Uterine smooth muscle cell (primary cell): ENCODE measurements around the gene OR52J3. TPM values are rescaled to one million over a fixed set of nuclear protein-coding genes. Genes with fewer than 3 reads are reported as not detected.

Source experiments
- total RNA-seq: library from RNA; depleted of rRNA; stranded (reverse); fragments of >200 nt; gene quantifications from 2 replicates; pipeline ENCODE4 v1.2.3, GENCODE V29; 2014

The OR52J3 gene
- total RNA-seq = not detected in 2 replicates

DNA sequence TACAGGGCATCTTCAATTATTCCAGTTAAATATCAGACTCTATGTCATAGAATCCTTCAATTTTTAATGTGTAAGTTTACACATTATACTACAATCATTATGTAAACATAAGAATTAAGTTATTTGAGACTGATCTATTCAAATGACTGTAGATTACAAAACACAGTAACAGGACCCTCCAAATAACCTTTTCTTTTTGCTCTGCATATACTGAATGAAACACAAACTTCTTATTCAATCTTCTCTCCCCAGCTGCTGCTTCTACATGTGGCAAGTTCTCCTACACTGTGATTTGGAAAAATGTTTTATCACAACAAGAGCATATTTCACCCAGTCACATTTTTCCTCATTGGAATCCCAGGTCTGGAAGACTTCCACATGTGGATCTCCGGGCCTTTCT is at the start of gene OR52J3:
Gene OR52J3 (plus strand): TSS at position 301 of the 400 bp plus-strand sequence. CDS start 0 bp downstream, at position 301.

DNA sequence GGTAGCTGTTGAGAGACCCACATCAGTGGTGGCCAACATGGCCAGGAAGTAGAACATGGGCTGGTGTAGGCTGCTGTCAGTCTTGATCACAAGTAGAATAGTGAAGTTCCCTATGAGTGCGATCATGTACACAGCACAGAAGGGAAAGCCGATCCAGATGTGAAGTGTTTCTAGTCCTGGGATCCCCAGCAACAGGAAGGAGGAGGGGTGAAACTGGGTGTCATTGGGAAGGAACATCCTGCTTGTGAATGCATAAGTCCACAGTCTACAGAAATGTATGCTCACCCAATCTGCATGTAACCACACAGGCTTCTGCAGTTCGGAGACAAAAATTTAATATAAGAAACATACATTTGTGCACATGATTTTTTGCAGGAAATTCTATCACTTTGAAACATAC is 13.1 kb downstream of the OR52J3 start, which contains the start of gene OR52E2:
Gene OR52E2 (minus strand): TSS at position 237 of the 400 bp plus-strand sequence. CDS start 0 bp downstream, at position 237.

DNA sequence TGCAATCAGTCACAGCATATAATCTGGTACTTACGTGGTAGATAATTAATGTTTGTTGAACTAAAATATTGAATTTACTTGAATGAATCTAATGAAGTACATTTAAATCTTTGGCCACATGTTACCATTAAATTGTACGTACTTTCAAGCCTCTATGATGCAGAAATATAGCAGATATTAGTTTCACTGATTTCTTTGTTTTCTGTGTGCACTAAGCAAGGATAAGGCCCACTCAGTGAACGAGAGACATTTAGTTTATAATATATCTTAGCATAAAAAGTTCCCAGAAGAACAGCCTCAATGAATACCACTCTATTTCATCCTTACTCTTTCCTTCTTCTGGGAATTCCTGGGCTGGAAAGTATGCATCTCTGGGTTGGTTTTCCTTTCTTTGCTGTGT is 22.9 kb downstream of the OR52J3 start, which contains the start of gene OR52E1:
Gene OR52E1 (plus strand): TSS at position 301 of the 400 bp plus-strand sequence.

Other genes with a start within 250 kb of the OR52J3 start
- gene OR52R1, start 242.1 kb upstream of the OR52J3 start, total RNA-seq = not detected in 2 replicates
- gene OR51F2, start 225.2 kb upstream of the OR52J3 start, total RNA-seq = not detected in 2 replicates
- not detected in 2 replicates for gene OR51S1, start 197.3 kb upstream of the OR52J3 start, total RNA-seq
- gene OR51T1, start 164.6 kb upstream of the OR52J3 start, total RNA-seq = not detected in 2 replicates
- gene OR51A7, start 142.7 kb upstream of the OR52J3 start, total RNA-seq = not detected in 2 replicates
- not detected in 2 replicates for gene OR51G2, start 127.2 kb upstream of the OR52J3 start, total RNA-seq
- not detected in 2 replicates for gene OR51G1, start 122.2 kb upstream of the OR52J3 start, total RNA-seq
- gene OR51A4, start 98.9 kb upstream of the OR52J3 start, total RNA-seq = not detected in 2 replicates
- not detected in 2 replicates for gene OR51A2, start 90.8 kb upstream of the OR52J3 start, total RNA-seq
- 0.12 TPM in 1 of 2 replicates, not detected in the other for gene OR51L1, start 51.7 kb upstream of the OR52J3 start, total RNA-seq
- not detected in 2 replicates for gene OR52E2, start 13.1 kb downstream of the OR52J3 start, total RNA-seq
- gene OR52E1, start 23.0 kb downstream of the OR52J3 start, total RNA-seq = not detected in 2 replicates
- gene OR52A5, start 91.8 kb downstream of the OR52J3 start, total RNA-seq = not detected in 2 replicates
- gene OR52A1, start 108.2 kb downstream of the OR52J3 start, total RNA-seq = not detected in 2 replicates
- not detected in 2 replicates for gene OR51V1, start 154.2 kb downstream of the OR52J3 start, total RNA-seq
- not detected in 2 replicates for gene HBB, start 180.5 kb downstream of the OR52J3 start, total RNA-seq
- 0.25 and 0.77 TPM in 2 replicates for gene HBD, start 188.0 kb downstream of the OR52J3 start, total RNA-seq
- not detected in 2 replicates for gene HBG1, start 203.3 kb downstream of the OR52J3 start, total RNA-seq
- gene HBG2, start 208.3 kb downstream of the OR52J3 start, total RNA-seq = not detected in 2 replicates
- gene HBE1, start 223.4 kb downstream of the OR52J3 start, total RNA-seq = not detected in 2 replicates